22Rv1 (cell line): Measurements from ENCODE around the gene GALNS.

ENCODE experiments used
- CTCF ChIP-seq: fragments of 450-650 bp; IDR thresholded peaks from 2 replicates; pipeline ENCODE4 v1.5.1; 2017; ENCODE audit warnings: mild to moderate bottlenecking
- ZFX ChIP-seq: fragments of 450-650 bp; IDR thresholded peaks from 2 replicates; pipeline ENCODE4 v1.6.1; 2017; ENCODE audit warnings: antibody characterized with exemption, borderline replicate concordance

GRCh38 chr16:88879788-88880055, 23.0 kb upstream of the GALNS start:
- TF ChIP-seq CTCF (no peak), ZFX (no peak)
